Measurements from ENCODE around the gene KDM8.

Gene KDM8

GRCh38 chr16:27223701-27224100 lies 20.4 kb downstream of the KDM8 start:
- TF ChIP-seq, protein P1, sequence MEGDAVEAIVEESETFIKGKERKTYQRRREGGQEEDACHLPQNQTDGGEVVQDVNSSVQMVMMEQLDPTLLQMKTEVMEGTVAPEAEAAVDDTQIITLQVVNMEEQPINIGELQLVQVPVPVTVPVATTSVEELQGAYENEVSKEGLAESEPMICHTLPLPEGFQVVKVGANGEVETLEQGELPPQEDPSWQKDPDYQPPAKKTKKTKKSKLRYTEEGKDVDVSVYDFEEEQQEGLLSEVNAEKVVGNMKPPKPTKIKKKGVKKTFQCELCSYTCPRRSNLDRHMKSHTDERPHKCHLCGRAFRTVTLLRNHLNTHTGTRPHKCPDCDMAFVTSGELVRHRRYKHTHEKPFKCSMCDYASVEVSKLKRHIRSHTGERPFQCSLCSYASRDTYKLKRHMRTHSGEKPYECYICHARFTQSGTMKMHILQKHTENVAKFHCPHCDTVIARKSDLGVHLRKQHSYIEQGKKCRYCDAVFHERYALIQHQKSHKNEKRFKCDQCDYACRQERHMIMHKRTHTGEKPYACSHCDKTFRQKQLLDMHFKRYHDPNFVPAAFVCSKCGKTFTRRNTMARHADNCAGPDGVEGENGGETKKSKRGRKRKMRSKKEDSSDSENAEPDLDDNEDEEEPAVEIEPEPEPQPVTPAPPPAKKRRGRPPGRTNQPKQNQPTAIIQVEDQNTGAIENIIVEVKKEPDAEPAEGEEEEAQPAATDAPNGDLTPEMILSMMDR (IDR thresholded peaks at IDR 0.05; ENCODE audit: control insufficient read depth, insufficient read depth, low read depth, low read length, missing control alignments) = no peak
- DNase-seq (ENCODE audit: low read depth) = no peak
- H3K4me3 ChIP-seq (ENCODE audit: control insufficient read depth, low read depth, low read length) = no peak overlapping the region

DNA sequence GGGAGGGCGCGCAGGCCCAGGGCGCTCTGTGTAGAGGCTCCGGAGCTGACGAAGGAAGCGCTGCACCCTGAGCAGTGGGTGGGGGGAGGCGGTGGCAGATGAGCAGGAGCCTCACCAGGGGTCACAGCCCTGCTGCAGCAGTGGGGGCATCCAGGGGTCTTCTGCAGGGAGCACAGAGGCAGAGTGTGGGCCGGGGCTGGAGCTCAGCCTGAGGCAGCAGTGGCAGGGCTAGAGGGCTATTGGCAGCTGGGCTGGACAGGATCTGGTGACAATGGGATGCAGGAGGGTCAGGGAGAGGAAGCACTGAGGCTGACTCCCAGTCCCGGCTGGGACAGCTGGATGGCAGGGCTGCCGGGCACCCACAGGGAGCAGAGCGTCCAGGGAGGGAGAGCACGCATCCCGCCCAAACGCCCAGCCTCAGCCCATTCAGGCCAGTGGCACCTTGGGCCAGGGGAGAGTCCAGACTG lies 21.0 kb downstream of the KDM8 start:
- DNase-seq (ENCODE audit: low read depth) = no peak
- TF ChIP-seq, protein P1 (IDR thresholded peaks at IDR 0.05; ENCODE audit: control insufficient read depth, insufficient read depth, low read depth, low read length, missing control alignments) = no peak

GRCh38 chr16:27224741-27225300 lies 21.5 kb downstream of the KDM8 start:
- TF ChIP-seq, protein P1 (IDR thresholded peaks at IDR 0.05; ENCODE audit: control insufficient read depth, insufficient read depth, low read depth, low read length, missing control alignments) = no peak
- H3K4me3 ChIP-seq (ENCODE audit: control insufficient read depth, low read depth, low read length) = no peak overlapping the region
- no peak for DNase-seq (ENCODE audit: low read depth)

More for the DNA sequence above, 21.0 kb downstream of the KDM8 start:
- no peak overlapping the region for H3K4me3 ChIP-seq (ENCODE audit: control insufficient read depth, low read depth, low read length)

DNA sequence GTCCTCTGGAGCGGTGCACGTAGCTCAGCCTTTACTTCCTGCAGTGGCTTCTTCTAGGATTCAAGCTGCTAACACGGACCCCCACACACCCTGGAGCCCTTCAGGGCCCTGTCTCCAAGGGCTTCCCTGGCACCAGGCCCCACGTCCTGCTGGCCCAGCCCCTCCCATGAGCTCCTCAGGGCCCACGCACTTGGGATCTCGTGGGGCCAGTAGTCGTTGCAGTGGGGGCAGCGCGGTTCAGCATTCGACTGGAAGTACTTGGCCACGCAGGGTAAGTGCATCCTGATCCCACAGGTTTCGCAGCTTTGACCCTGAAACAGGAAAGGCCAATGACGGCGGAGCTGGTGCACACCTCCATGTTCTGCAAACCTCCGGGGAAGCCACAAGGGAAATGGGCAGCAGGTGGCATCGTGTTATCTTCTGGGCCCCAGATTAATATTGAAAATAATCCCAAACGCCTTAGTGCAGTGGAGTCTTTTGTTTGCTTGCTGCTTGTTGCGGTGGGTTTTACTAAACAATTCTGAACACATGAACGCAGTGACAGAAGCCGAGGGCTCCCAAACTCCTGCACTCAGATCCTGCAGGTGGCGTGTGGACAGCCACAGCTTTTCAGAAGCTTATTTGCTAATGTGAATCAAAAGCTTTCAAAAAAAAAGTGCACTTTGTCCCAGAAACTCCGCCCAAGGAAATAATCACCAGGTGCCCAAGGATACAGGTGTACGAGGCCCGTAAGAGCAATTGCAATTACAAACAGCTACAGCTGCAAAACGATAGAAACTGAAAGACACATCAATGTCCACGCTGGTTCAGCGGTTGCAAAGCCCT lies 22.4 kb downstream of the KDM8 start:
- DNase-seq (ENCODE audit: low read depth) = no peak
- H3K4me3 ChIP-seq (ENCODE audit: control insufficient read depth, low read depth, low read length) = no peak overlapping the region
- TF ChIP-seq, protein P1 (IDR thresholded peaks at IDR 0.05; ENCODE audit: control insufficient read depth, insufficient read depth, low read depth, low read length, missing control alignments) = no peak

GRCh38 chr16:27226476-27226875 lies 23.1 kb downstream of the KDM8 start:
- H3K4me3 ChIP-seq (ENCODE audit: control insufficient read depth, low read depth, low read length) = no peak overlapping the region
- TF ChIP-seq, protein P1 (IDR thresholded peaks at IDR 0.05; ENCODE audit: control insufficient read depth, insufficient read depth, low read depth, low read length, missing control alignments) = no peak
- DNase-seq (ENCODE audit: low read depth) = no peak

DNA sequence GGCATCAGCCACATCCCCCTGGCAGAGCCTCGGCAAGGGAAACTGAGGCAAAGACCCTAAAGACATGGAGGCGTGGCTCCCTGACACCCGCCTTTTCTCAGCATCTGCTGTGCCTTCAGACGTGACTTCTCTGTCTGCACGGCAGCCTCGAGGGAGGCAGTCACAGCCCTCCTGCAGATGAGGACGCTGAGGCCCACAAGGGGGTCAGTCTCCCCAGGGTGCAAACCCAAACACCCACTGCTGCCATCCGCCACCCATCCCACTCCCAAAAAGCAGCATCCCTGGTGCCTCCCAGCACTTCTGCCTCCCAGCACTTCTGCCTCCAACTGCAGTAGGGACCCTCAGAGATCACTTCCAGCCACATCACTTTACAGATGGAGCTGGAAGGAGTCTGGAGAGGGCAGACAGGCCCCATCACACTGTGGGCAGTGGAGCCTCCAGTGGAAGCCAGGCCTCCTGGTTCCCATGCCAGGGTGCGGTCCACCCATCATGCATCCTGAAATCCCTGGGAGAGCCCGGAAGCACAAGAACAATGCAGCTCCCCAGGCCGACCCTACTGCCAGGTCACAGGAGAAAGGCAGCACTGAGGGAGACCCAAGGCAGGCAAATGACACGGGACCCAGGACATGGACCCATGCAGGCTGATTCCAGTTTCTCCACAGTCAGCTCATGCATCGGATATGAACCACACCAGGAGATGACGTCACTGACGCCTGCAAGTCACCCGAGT lies 23.8 kb downstream of the KDM8 start:
- TF ChIP-seq, protein P1 (IDR thresholded peaks at IDR 0.05; ENCODE audit: control insufficient read depth, insufficient read depth, low read depth, low read length, missing control alignments) = no peak
- DNase-seq (ENCODE audit: low read depth) = no peak
- no peak overlapping the region for H3K4me3 ChIP-seq (ENCODE audit: control insufficient read depth, low read depth, low read length)
